HG02588 (cell line): Measurements from ENCODE around the gene GARIN5B.
"Not testable (repeated sequence)": the region's sequence is repeated elsewhere in the genome, so short reads cannot be mapped to it uniquely, and the experiment has no call there.

ENCODE experiments used
- ATAC-seq: cut with Tn5 transposase; IDR thresholded peaks from one replicate; pipeline ENCODE4 v1.9.1; 2021; ENCODE audit warnings: mild to moderate bottlenecking, moderate library complexity; ENCODE audit not compliant: unreplicated experiment

Gene GARIN5B

DNA sequence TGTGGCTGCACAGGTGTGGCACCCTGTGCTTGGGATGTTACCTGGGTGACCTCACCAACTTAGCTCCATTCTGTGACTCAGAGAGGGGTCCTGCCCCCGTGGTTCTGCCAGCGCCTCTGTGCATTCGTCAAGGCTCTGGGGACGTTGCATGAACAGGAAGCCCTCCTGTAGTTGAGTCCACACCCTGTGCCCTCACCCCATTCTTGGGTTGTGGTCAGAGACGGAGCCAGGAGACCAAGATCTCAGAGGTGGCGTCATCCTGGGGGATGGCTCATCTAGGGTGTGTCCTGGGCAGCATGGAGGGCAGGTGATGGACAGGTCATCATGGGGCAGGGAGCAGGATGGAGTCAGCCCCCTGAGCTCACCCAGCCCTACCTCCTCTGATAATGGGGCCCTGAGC is 11.0 kb downstream of the GARIN5B start:
- no peak for ATAC-seq

GRCh38 chr19:55350620-55351315 is 12.3 kb downstream of the GARIN5B start:
- no peak for ATAC-seq

- ATAC-seq, result no peak
Measured at GRCh38 chr19:55348317-55349034, 14.6 kb downstream of the GARIN5B start.

DNA sequence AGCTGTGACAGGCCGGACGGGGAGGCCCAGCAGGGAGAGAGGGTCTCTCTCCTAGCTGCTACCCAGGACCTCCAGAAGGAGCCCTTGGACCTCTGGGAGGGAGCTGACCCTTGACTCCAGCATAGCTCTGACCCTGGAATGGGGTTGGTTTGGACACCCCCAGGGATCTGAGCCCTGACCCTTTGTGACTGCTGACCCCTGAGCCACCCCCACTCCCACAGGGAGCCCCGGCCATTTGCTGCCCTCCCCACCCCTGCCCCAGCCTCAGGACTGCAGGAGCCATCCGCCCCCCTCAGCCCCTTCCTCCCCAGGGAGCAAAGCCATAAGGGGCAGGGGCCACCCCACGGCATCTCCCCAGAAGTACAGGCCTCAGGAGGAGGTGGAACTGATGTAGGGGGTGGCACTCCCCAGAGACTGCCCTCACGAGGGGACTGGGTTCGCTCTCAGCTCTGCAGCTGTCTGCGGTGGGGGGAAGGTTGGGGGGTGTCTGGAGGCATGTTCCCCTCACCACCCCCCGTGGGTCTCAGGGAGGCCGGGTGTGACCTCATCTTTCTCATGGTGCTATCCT is 15.5 kb downstream of the GARIN5B start:
- no peak for ATAC-seq

DNA sequence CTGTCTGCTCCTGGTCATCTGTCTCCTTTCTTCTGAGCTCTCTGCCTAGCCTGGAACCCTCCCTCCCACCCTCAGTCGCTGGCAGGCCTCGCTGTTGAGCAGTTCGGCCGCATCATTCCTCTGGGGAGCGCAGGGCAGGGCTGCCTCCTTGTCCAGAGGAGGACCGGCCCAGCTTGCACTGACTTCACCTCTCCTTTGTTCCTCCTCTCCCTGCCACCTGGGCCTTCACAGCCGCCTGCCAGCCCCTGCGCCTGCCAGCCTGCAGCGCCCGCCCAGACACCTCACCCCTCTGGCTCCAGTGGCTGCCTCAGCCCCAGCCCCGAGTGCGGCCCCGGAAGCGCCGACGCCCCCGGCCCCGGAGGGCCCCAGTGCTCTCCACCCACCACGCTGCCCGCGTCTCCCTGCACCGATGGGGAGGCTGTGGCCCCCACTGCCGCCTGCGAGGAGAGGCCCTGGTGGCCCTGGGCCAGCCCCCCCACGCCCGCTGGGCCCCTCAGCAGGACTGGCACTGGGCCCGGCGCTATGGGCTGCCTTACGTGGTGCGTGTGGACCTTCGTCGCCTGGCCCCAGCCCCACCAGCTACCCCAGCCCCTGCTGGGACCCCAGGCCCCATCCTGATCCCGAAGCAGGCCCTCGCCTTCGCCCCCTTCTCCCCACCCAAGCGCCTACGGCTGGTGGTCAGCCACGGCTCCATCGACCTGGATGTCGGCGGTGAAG is 16.2 kb downstream of the GARIN5B start:
- no peak for ATAC-seq

DNA sequence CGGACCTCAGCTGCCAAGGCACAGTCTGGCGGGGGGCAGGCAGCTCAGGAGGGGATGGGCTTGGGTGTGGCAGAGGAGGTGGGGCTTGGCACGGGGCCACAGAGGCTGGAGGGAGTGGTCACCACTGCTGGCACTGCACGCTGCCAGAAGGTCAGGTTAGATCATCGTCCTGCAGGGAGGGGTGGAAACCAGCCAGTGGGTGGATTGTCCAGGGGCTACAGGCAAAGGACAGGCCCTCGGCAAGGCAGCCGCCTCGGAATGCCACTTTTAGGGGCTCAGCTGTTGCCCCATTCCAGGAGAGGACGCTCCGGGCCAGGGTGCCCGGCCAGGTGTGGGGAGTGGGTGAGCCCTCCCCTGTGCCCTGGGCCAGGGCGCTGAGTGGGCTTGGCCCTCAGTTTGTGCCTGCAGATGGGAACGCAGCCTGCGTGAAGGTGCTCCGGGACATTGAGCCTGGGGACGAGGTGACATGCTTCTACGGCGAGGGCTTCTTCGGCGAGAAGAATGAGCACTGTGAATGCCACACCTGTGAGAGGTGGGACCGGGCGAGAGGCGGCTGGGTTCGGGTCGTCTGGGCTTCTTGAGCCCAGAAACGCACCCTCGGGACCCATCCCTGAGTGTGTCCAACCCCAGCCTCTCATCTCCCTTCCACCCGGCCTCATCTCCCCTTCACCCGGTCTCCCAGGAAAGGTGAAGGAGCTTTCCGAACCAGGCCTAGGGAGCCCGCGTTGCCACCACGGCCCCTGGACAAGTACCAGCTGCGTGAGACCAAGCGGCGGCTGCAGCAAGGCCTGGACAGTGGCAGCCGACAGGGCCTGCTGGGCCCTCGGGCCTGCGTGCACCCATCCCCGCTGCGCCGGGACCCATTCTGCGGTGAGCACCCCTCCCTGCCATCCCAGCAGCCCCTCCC is 17.0 kb downstream of the GARIN5B start:
- no peak for ATAC-seq

- ATAC-seq, result no peak
Measured at GRCh38 chr19:55345101-55345817, 17.8 kb downstream of the GARIN5B start.

DNA sequence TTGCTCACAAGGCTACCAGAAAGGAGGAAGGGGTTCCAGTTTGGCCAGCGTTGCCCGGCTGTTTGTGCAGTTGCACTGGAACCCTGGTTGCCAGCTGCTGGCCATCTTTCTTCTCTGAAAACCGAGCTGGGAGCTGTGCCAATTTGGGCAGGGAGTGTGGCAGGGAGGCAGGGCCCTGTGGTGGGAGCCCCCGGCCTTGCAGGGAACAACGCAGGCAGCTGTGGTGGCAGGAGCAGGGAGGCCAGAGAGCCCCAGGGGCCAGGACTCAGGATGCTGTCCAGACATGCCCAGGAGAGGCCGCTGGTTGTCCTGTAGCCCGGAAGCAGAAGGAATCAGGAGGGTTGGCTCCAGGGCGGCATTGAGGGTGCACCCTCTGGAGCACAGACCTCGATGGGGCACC is 18.6 kb downstream of the GARIN5B start:
- no peak for ATAC-seq

GRCh38 chr19:55341595-55342531 is 21.2 kb downstream of the GARIN5B start:
- ATAC-seq, result no peak

DNA sequence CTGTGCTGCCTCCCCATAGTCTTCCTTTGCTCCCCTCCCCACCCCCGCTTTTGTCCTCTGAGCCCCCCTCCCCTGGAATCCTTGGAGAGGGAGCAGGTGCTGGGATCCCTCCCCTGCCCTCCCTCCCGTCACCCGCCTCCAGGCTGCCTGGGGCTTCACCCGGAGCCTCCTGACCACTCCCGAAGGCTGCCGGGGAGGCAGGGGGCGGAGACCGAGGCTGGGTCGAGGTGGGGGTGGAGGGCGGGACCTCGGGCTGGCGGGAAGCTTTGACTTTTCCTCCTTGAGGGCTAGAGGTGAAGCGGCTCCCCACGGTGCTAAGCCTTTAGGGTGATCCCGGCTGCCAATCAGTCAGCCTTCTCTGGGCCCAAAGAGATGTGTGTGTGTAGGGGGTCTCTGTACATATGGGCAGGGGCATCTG is 21.9 kb downstream of the GARIN5B start:
- ATAC-seq, result no peak

- ATAC-seq, result no peak
Measured at GRCh38 chr19:55340784-55341147, 22.3 kb downstream of the GARIN5B start.

DNA sequence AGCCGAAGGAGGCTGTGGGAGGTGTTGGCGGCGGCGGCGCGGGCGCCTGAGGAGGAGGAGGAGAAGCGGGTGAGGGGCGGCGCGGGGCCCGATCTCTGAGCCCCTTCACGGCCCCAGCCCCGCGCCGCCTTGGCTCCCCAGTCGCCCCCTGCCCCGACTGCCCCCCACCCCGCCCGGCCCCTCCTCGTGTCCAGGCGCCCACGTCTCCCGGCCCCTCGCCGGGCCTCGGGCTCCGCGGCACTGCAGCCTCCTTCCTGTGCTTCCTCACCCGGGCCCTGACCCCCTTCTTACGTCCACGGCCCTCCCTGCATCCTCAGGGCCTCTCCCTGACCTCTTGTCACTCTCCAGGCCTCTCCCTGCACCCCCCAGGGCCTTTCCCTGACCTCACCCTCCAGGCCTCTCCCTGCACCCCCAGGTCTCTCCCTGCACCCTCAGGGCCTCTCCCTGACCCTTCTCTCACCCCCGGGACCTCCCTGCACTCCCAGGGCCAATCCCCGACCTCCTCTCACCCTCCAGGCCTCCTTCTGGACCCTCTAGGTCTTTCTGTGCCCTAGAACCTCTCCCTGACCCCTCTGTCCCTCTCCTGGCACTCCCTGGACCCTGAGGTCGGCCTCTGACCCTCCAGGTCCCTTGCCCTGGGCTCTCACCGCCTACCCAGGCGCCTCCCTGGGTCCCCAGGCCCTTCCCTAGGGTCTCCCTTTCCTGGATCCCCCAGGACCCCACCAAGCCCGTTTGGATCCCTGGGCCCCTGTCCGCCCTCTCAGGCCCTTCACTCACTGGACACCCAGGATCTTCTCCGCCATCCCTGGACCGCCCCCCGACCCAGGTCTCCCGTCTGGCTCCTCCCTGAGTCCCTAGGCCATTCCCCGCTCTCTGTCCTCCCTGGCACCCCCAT is 22.9 kb downstream of the GARIN5B start:
- no peak for ATAC-seq

GRCh38 chr19:55339105-55339888 is 23.8 kb downstream of the GARIN5B start, which contains the start of gene KMT5C:
Gene KMT5C, plus strand, starts transcription at chr19:55339876. Its CDS starts 2,061 bp downstream, at chr19:55341937.
- peak; percentile 78 for ATAC-seq

GRCh38 chr19:55336101-55336500 is 27.0 kb downstream of the GARIN5B start:
- ATAC-seq, result no peak

- ATAC-seq, result no peak
Measured at GRCh38 chr19:55333870-55334269, 29.2 kb downstream of the GARIN5B start.

- not testable (repeated sequence) for ATAC-seq
Measured at GRCh38 chr19:55329791-55330190, 33.3 kb downstream of the GARIN5B start.

GRCh38 chr19:55328774-55329318 is 34.2 kb downstream of the GARIN5B start:
- not testable (repeated sequence) for ATAC-seq
